ENCODE results near the gene KDM3A. TPM values are rescaled to one million over a fixed set of nuclear protein-coding genes. Genes with fewer than 3 reads are reported as not detected.
"Not testable (repeated sequence)": the region's sequence is repeated elsewhere in the genome, so short reads cannot be mapped to it uniquely, and the experiment has no call there.

Gene KDM3A
- polyA plus RNA-seq, 1 experiment: 33.0 TPM

DNA sequence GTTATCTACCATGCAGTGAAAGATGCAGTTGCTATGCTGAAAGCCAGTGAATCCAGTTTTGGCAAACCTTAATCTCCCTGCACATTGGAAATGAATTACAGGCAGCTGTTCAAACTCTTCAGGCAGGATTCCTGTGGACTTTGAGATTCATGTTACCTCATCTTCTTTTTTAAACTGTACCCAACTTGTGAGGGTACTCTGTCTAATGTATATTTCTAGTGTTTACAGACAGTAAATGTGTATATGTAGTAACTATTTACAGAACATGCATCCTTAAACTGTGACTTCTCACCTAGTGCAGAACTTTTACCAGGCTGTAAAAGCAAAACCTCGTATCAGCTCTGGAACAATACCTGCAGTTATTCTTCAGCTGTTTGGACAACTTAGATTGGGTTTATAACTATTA, 50.9 kb downstream of the KDM3A start:
- TF ChIP-seq, protein P1, sequence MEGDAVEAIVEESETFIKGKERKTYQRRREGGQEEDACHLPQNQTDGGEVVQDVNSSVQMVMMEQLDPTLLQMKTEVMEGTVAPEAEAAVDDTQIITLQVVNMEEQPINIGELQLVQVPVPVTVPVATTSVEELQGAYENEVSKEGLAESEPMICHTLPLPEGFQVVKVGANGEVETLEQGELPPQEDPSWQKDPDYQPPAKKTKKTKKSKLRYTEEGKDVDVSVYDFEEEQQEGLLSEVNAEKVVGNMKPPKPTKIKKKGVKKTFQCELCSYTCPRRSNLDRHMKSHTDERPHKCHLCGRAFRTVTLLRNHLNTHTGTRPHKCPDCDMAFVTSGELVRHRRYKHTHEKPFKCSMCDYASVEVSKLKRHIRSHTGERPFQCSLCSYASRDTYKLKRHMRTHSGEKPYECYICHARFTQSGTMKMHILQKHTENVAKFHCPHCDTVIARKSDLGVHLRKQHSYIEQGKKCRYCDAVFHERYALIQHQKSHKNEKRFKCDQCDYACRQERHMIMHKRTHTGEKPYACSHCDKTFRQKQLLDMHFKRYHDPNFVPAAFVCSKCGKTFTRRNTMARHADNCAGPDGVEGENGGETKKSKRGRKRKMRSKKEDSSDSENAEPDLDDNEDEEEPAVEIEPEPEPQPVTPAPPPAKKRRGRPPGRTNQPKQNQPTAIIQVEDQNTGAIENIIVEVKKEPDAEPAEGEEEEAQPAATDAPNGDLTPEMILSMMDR (IDR thresholded peaks at IDR 0.05; ENCODE audit: low read depth, low read length): no peak
- ChIA-PET CTCF (interaction anchor here (1.2 kb wide), 1 partner anchor 272 kb away, joined by 3 read pairs; no protein-coding TSS in a partner anchor), POLR2A (no interaction called here)
- Histone ChIP-seq H3K27ac (ENCODE audit: low read depth, low read length) (no peak overlapping the region), H3K9me3 (ENCODE audit: control insufficient read depth, insufficient read depth, low read length) (no peaks in the 10 kb centered on the region), H3K27me3 (ENCODE audit: control insufficient read depth, insufficient read depth, low read length) (no peaks in the 10 kb centered on the region), H3K4me3 (ENCODE audit: low read depth, low read length) (no peak overlapping the region)
- no peak for DNase-seq (ENCODE audit: low read depth, low spot score)

DNA sequence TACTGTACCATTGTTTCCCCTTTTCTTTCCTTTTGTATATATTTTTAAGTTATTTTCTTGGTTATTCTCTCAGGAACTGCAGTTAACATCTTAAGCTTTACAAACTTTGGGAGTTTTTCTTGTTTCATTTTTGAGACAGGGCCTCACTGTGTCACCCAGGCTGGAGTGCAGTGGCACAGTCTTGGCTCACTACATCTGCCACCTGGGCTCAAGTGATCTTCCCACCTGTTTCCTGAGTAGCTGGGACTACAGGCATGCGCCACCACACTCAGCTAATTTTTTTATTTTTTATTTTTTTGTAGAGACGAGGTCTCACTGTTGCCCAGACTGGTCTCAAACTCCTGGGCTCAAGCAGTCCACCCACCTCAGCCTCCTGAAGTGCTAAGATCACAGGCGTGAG, 55.2 kb downstream of the KDM3A start:
- peaks cover 15% of the 10 kb centered on the region for H3K9me3 ChIP-seq (ENCODE audit: control insufficient read depth, insufficient read depth, low read length)
- DNase-seq (ENCODE audit: low read depth, low spot score); H3K27me3 ChIP-seq (ENCODE audit: control insufficient read depth, insufficient read depth, low read length); H3K4me3 ChIP-seq (ENCODE audit: low read depth, low read length); POLR2A ChIA-PET; H3K27ac ChIP-seq (ENCODE audit: low read depth, low read length): not testable (repeated sequence)
- CTCF ChIA-PET: interaction anchor here (0.5 kb wide), 1 partner anchor 957 kb away, joined by 9 read pairs; the partner anchor contains the start of gene MAT2A

GRCh38 chr2:86498468-86499260, 57.5 kb downstream of the KDM3A start:
- no peak for DNase-seq (ENCODE audit: low read depth, low spot score)
- peak overlapping the region; percentile 11 for H3K27ac ChIP-seq (ENCODE audit: low read depth, low read length)
- ChIA-PET POLR2A (interaction anchor here (1.0 kb wide), 1 partner anchor 58 kb away, joined by 4 read pairs; the partner anchor contains the start of gene KDM3A), CTCF (interaction anchor here (1.0 kb wide), 1 partner anchor 11 kb away, joined by 3 read pairs; no protein-coding TSS in a partner anchor)
- peaks cover 15% of the 10 kb centered on the region for H3K9me3 ChIP-seq (ENCODE audit: control insufficient read depth, insufficient read depth, low read length)
- no peak overlapping the region for H3K4me3 ChIP-seq (ENCODE audit: low read depth, low read length)
- TF ChIP-seq, protein P1 (IDR thresholded peaks at IDR 0.05; ENCODE audit: low read depth, low read length): no peak
- H3K27me3 ChIP-seq (ENCODE audit: control insufficient read depth, insufficient read depth, low read length): no peaks in the 10 kb centered on the region

- DNase-seq (ENCODE audit: low read depth, low spot score): no peak
- CTCF ChIA-PET: interaction anchor here (1.0 kb wide), 1 partner anchor 12 kb away, joined by 3 read pairs; no protein-coding TSS in a partner anchor
- TF ChIP-seq, protein P1 (IDR thresholded peaks at IDR 0.05; ENCODE audit: low read depth, low read length): no peak
- Histone ChIP-seq H3K9me3 (ENCODE audit: control insufficient read depth, insufficient read depth, low read length) (peaks cover 15% of the 10 kb centered on the region), H3K27ac (ENCODE audit: low read depth, low read length) (no peak overlapping the region), H3K27me3 (ENCODE audit: control insufficient read depth, insufficient read depth, low read length) (no peaks in the 10 kb centered on the region), H3K4me3 (ENCODE audit: low read depth, low read length) (no peak overlapping the region)
- POLR2A ChIA-PET: interaction anchor here (1.0 kb wide), 1 partner anchor 58 kb away, joined by 4 read pairs; the partner anchor contains the start of gene KDM3A
These were observed 58.2 kb downstream of the KDM3A start for GRCh38 chr2:86499326-86499725.

- peaks cover 15% of the 10 kb centered on the region for H3K9me3 ChIP-seq (ENCODE audit: control insufficient read depth, insufficient read depth, low read length)
These were observed 59.3 kb downstream of the KDM3A start for GRCh38 chr2:86500325-86501083.

More at GRCh38 chr2:86500325-86501083, 59.3 kb downstream of the KDM3A start:
- Histone ChIP-seq H3K27ac (ENCODE audit: low read depth, low read length) (no peak overlapping the region), H3K4me3 (ENCODE audit: low read depth, low read length) (no peak overlapping the region), H3K27me3 (ENCODE audit: control insufficient read depth, insufficient read depth, low read length) (no peaks in the 10 kb centered on the region)
- CTCF ChIA-PET: no interaction called here
- no peak for DNase-seq (ENCODE audit: low read depth, low spot score)
- TF ChIP-seq, protein P1 (IDR thresholded peaks at IDR 0.05; ENCODE audit: low read depth, low read length): no peak
- POLR2A ChIA-PET: no interaction called here

Measured in AG04450 (cell line).